DOHH2 (cell line): ENCODE data around the gene IRF6.
A peak's percentile ranks its signal among the peaks of the same experiment; 100 is the strongest.

ENCODE experiments used
- H3F3A ChIP-seq: fragments of 200-600 bp; sonication (generic), shearing (Covaris generic); 2 replicates; pipeline ENCODE4 v1.6.0; 2016; ENCODE audit warnings: antibody characterized with exemption, mild to moderate bottlenecking; ENCODE audit not compliant: control insufficient read depth, insufficient read depth
- H3K27ac ChIP-seq: fragments of 200-600 bp; sonication (generic); 2 replicates; pipeline ENCODE4 v1.5.1; 2014; ENCODE audit warnings: low read depth, mild to moderate bottlenecking, low read length, moderate library complexity
- H3K27me3 ChIP-seq: fragments of 200-600 bp; sonication (generic); 2 replicates; pipeline ENCODE4 v1.6.1; 2014; ENCODE audit warnings: mild to moderate bottlenecking, low read length, mixed read lengths; ENCODE audit not compliant: control insufficient read depth
- H3K36me3 ChIP-seq: fragments of 200-600 bp; sonication (generic); 2 replicates; pipeline ENCODE4 v1.6.1; 2014; ENCODE audit warnings: mild to moderate bottlenecking, low read length, moderate library complexity, mixed read lengths; ENCODE audit not compliant: control insufficient read depth
- H3K4me1 ChIP-seq: fragments of 200-600 bp; sonication (generic); 2 replicates; pipeline ENCODE4 v1.6.1; 2014; ENCODE audit warnings: mild to moderate bottlenecking, low read length, mixed read lengths; ENCODE audit not compliant: control insufficient read depth
- H3K4me2 ChIP-seq: fragments of 200-600 bp; sonication (generic); 2 replicates; pipeline ENCODE4 v1.6.0; 2014; ENCODE audit warnings: mild to moderate bottlenecking, low read length, moderate library complexity
- H3K4me3 ChIP-seq: fragments of 200-600 bp; sonication (generic); 2 replicates; pipeline ENCODE4 v1.5.1; 2014; ENCODE audit warnings: mild to moderate bottlenecking, low read length, mixed read lengths
- H3K79me2 ChIP-seq: fragments of 200-600 bp; sonication (generic); 2 replicates; pipeline ENCODE4 v1.6.1; 2014; ENCODE audit warnings: mild to moderate bottlenecking, low read length, mixed read lengths; ENCODE audit not compliant: control insufficient read depth
- H3K9me2 ChIP-seq: fragments of 200-600 bp; sonication (generic); replicated peaks from 2 replicates; pipeline ENCODE4 v1.6.1; 2014; ENCODE audit warnings: mild to moderate bottlenecking, low read length, mixed read lengths; ENCODE audit not compliant: control insufficient read depth
- H3K9me3 ChIP-seq: fragments of 200-600 bp; sonication (generic); 2 replicates; pipeline ENCODE4 v1.6.1; 2014; ENCODE audit warnings: antibody characterized with exemption, low read length, mixed read lengths; ENCODE audit not compliant: control insufficient read depth, insufficient read depth
- H4K20me1 ChIP-seq: fragments of 200-600 bp; sonication (generic); 2 replicates; pipeline ENCODE4 v1.6.0; 2014; ENCODE audit warnings: low read depth, mild to moderate bottlenecking, antibody characterized with exemption, low read length, moderate library complexity; ENCODE audit not compliant: control insufficient read depth, insufficient read depth
- EZH2phosphoT487 ChIP-seq: fragments of 200-600 bp; sonication (generic); IDR thresholded peaks from 2 replicates; pipeline ENCODE4 v1.6.1; 2017; ENCODE audit warnings: borderline replicate concordance, mild to moderate bottlenecking, antibody characterized with exemption, low read length, moderate library complexity, mixed read lengths
- TF ChIP-seq, protein P1 (sequence below): fragments of 200-600 bp; sonication (generic); IDR thresholded peaks from one replicate; pipeline ENCODE4 v1.5.1; 2014; ENCODE audit warnings: antibody characterized with exemption, mild to moderate bottlenecking, low read depth, low read length; ENCODE audit not compliant: poor library complexity, severe bottlenecking

IRF6 gene

GRCh38 chr1:209854196-209854595 is 48.3 kb upstream of the IRF6 start:
- Histone ChIP-seq H3K36me3 (peaks cover 53% of the 10 kb centered on the region), H3K4me2 (no peak overlapping the region), H4K20me1 (no peaks in the 10 kb centered on the region), H3K9me2 (no peaks in the 10 kb centered on the region), H3F3A (no peaks in the 10 kb centered on the region), H3K27me3 (no peaks in the 10 kb centered on the region), H3K9me3 (no peaks in the 10 kb centered on the region; the same call in 1 of the 2 replicates), H3K27ac (no peak overlapping the region), H3K4me3 (no peak overlapping the region), H3K79me2 (no peaks in the 10 kb centered on the region), H3K4me1 (no peaks in the 10 kb centered on the region)
- TF ChIP-seq, protein P1, sequence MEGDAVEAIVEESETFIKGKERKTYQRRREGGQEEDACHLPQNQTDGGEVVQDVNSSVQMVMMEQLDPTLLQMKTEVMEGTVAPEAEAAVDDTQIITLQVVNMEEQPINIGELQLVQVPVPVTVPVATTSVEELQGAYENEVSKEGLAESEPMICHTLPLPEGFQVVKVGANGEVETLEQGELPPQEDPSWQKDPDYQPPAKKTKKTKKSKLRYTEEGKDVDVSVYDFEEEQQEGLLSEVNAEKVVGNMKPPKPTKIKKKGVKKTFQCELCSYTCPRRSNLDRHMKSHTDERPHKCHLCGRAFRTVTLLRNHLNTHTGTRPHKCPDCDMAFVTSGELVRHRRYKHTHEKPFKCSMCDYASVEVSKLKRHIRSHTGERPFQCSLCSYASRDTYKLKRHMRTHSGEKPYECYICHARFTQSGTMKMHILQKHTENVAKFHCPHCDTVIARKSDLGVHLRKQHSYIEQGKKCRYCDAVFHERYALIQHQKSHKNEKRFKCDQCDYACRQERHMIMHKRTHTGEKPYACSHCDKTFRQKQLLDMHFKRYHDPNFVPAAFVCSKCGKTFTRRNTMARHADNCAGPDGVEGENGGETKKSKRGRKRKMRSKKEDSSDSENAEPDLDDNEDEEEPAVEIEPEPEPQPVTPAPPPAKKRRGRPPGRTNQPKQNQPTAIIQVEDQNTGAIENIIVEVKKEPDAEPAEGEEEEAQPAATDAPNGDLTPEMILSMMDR: no peak
- TF ChIP-seq EZH2phosphoT487: no peak

- H3K27ac ChIP-seq: no peak overlapping the region
- H3K4me1 ChIP-seq: no peaks in the 10 kb centered on the region
These were observed 47.7 kb upstream of the IRF6 start for GRCh38 chr1:209853676-209854075.

GRCh38 chr1:209850342-209850979 is 44.5 kb upstream of the IRF6 start:
- Histone ChIP-seq H3K9me2 (no peaks in the 10 kb centered on the region), H3K27ac (no peak overlapping the region), H4K20me1 (no peaks in the 10 kb centered on the region), H3K4me3 (no peak overlapping the region), H3K9me3 (no peaks in the 10 kb centered on the region), H3K4me1 (no peaks in the 10 kb centered on the region), H3K79me2 (peaks cover 16% of the 10 kb centered on the region), H3K4me2 (no peak overlapping the region), H3F3A (no peaks in the 10 kb centered on the region), H3K27me3 (no peaks in the 10 kb centered on the region), H3K36me3 (peaks cover 87% of the 10 kb centered on the region)
- TF ChIP-seq, protein P1: peak; percentile 69
- no peak for TF ChIP-seq EZH2phosphoT487

More at GRCh38 chr1:209853676-209854075, 47.7 kb upstream of the IRF6 start:
- Histone ChIP-seq H3F3A (no peaks in the 10 kb centered on the region), H4K20me1 (no peaks in the 10 kb centered on the region), H3K27me3 (no peaks in the 10 kb centered on the region), H3K9me3 (no peaks in the 10 kb centered on the region; the same call in 1 of the 2 replicates), H3K4me3 (no peak overlapping the region), H3K79me2 (peaks cover 3% of the 10 kb centered on the region; the same call in 1 of the 2 replicates), H3K9me2 (no peaks in the 10 kb centered on the region), H3K4me2 (no peak overlapping the region), H3K36me3 (peaks cover 58% of the 10 kb centered on the region)
- TF ChIP-seq, protein P1: no peak
- no peak for TF ChIP-seq EZH2phosphoT487
